HCT116 (cell line): ENCODE measurements around the gene TMEM217. TPM values are rescaled to one million over a fixed set of nuclear protein-coding genes. Genes with fewer than 3 reads are reported as not detected.

Experiments
- ATAC-seq: fragments of 200-7000 bp; cut with Tn5 transposase; 2 replicates; pipeline ENCODE4 v1.9.1; 2020; ENCODE audit warnings: mild to moderate bottlenecking, moderate library complexity
- BruUV-seq: library from RNA; stranded (reverse); fragments of 400-500 nt; replicated peaks from 2 replicates; lab custom pipeline; 2021; lab: Mats Ljungman, UMichigan
- CTCF ChIA-PET: fragments of 300-600 bp; sonication (Branson Sonifier 250); formaldehyde crosslinking; loops from one replicate; lab custom pipeline; 2021; ENCODE audit warnings: antibody characterized with exemption; lab: Charles Lee
- POLR2A ChIA-PET: fragments of 300-600, 350-600 bp; sonication (Branson Sonifier 250); formaldehyde crosslinking; loops from one replicate; lab custom pipeline; 2021; ENCODE audit warnings: antibody characterized with exemption; lab: Charles Lee
- RAD21 ChIA-PET, 2 experiments: fragments of 300-600 bp; sonication (Branson Sonifier 250); formaldehyde crosslinking; loops; one replicate each; lab custom pipeline; 2023; ENCODE audit warnings: low total read pairs in 2 of 2; ENCODE audit not compliant: uncharacterized antibody in 2 of 2, unreplicated experiment in 2 of 2, low non-redundant PET in 1 of 2; lab: Charles Lee
- DNase-seq: peaks from one replicate; pipeline ENCODE4 v3.0.0-alpha.2; 2010; ENCODE audit warnings: low read depth, low spot score
- H2AFZ ChIP-seq: fragments of 200-600 bp; shearing (Covaris generic), sonication (generic); 2 replicates; pipeline ENCODE4 v1.6.1; 2017; ENCODE audit warnings: low read depth, mixed run types, mixed read lengths, antibody characterized with exemption, low read length; ENCODE audit not compliant: poor library complexity, severe bottlenecking
- H3K27ac ChIP-seq: 2 replicates; pipeline ENCODE4 v1.5.1; 2012; ENCODE audit warnings: low read depth, low read length
- H3K27me3 ChIP-seq: fragments of 200-600 bp; sonication (generic); 2 replicates; pipeline ENCODE4 v1.6.1; 2016; ENCODE audit warnings: mixed run types, low read length, mixed read lengths; ENCODE audit not compliant: insufficient read depth
- H3K36me3 ChIP-seq, 2 experiments: fragments of 200-500 bp in 1 of 2; fragments of 200-600 bp in 1 of 2; sonication (Bioruptor generic) in 1 of 2; sonication (generic) in 1 of 2; 2 replicates each; pipeline versions ENCODE4 v1.5.1 to v1.6.1; 2014 to 2016; ENCODE audit warnings: low read length in 2 of 2, inconsistent platforms in 1 of 2, mixed read lengths in 1 of 2, mixed run types in 1 of 2; ENCODE audit not compliant: insufficient read depth in 2 of 2, control insufficient read depth in 1 of 2
- H3K4me1 ChIP-seq, 2 experiments: fragments of 200-600 bp in 1 of 2; sonication (generic) in 1 of 2; 2 replicates each; pipeline versions ENCODE4 v1.5.1 to v1.6.1; 2012 to 2017; ENCODE audit warnings: low read length in 2 of 2, inconsistent platforms in 1 of 2, mild to moderate bottlenecking in 1 of 2, mixed read lengths in 1 of 2, mixed run types in 1 of 2, moderate library complexity in 1 of 2; ENCODE audit not compliant: insufficient read depth in 2 of 2, control insufficient read depth in 1 of 2
- H3K4me2 ChIP-seq: fragments of 200-600 bp; sonication (generic); 2 replicates; pipeline ENCODE4 v1.6.1; 2017; ENCODE audit warnings: mixed run types, low read length, mixed read lengths
- H3K4me3 ChIP-seq, 2 experiments: fragments of 200-600 bp in 1 of 2; sonication (generic) in 1 of 2; replicated peaks in 1 of 2; 2 replicates each; pipeline ENCODE4 v1.5.1; 2011 to 2016; ENCODE audit warnings: low read length in 2 of 2, control low read depth in 1 of 2, low read depth in 1 of 2, mild to moderate bottlenecking in 1 of 2, mixed read lengths in 1 of 2, mixed run types in 1 of 2
- H3K79me2 ChIP-seq: fragments of 200-600 bp; sonication (generic); 2 replicates; pipeline ENCODE4 v1.6.1; 2017; ENCODE audit warnings: mild to moderate bottlenecking, mixed run types, low read length, moderate library complexity, mixed read lengths; ENCODE audit not compliant: insufficient read depth
- H3K9ac ChIP-seq: fragments of 200-600 bp; sonication (generic); 2 replicates; pipeline ENCODE4 v1.6.1; 2016; ENCODE audit warnings: low read length, mixed read lengths
- H3K9me2 ChIP-seq: fragments of 200-600 bp; sonication (generic), shearing (Covaris generic); 2 replicates; pipeline ENCODE4 v1.6.1; 2017; ENCODE audit warnings: mixed run types, mild to moderate bottlenecking, moderate library complexity; ENCODE audit not compliant: insufficient read depth
- H3K9me3 ChIP-seq, 2 experiments: fragments of 200-500 bp in 1 of 2; fragments of 200-600 bp in 1 of 2; sonication (Bioruptor generic) in 1 of 2; sonication (generic) in 1 of 2; 2 replicates each; pipeline ENCODE4 v1.6.1; 2014 to 2017; ENCODE audit warnings: low read length in 2 of 2, mixed read lengths in 2 of 2, inconsistent platforms in 1 of 2, low read depth in 1 of 2, mild to moderate bottlenecking in 1 of 2, mixed run types in 1 of 2, moderate library complexity in 1 of 2; ENCODE audit not compliant: control insufficient read depth in 1 of 2, insufficient read depth in 1 of 2
- H4K20me1 ChIP-seq: fragments of 200-600 bp; sonication (generic), shearing (Covaris generic); 2 replicates; pipeline ENCODE4 v1.6.1; 2017; ENCODE audit warnings: mixed run types, mild to moderate bottlenecking, moderate library complexity; ENCODE audit not compliant: insufficient read depth
- CBX3 ChIP-seq: IDR thresholded peaks from 2 replicates; pipeline ENCODE4 v1.6.1; 2012; ENCODE audit warnings: low read depth
- CTCF ChIP-seq, 3 experiments: fragments of 200-600 bp in 1 of 3; sonication (generic) in 1 of 3; IDR thresholded peaks in 2 of 3; conservative IDR thresholded peaks in 1 of 3; 2 replicates each; pipeline ENCODE4 v1.5.1; 2012 to 2017; ENCODE audit warnings: low read depth in 2 of 3, low read length in 2 of 3, antibody characterized with exemption in 1 of 3, borderline replicate concordance in 1 of 3, control low read depth in 1 of 3, mild to moderate bottlenecking in 1 of 3, mixed read lengths in 1 of 3, mixed run types in 1 of 3, moderate library complexity in 1 of 3; ENCODE audit not compliant: insufficient read depth in 1 of 3
- EZH2phosphoT487 ChIP-seq: fragments of 200-600 bp; IDR thresholded peaks from 2 replicates; pipeline ENCODE4 v1.6.1; 2018; ENCODE audit warnings: antibody characterized with exemption, borderline replicate concordance
- RAD21 ChIP-seq: IDR thresholded peaks from 2 replicates; pipeline ENCODE4 v1.6.1; 2012; ENCODE audit warnings: low read depth, mild to moderate bottlenecking
- YY1 ChIP-seq: IDR thresholded peaks from 2 replicates; pipeline ENCODE4 v1.6.1; 2011; ENCODE audit warnings: low read length, low read depth, moderate library complexity, mild to moderate bottlenecking; ENCODE audit not compliant: insufficient replicate concordance; ENCODE audit errors: extremely low read depth
- ZNF274 ChIP-seq: fragments of 200-500 bp; sonication (Bioruptor generic); IDR thresholded peaks from 2 replicates; pipeline ENCODE4 v1.6.1; 2014; ENCODE audit warnings: mild to moderate bottlenecking, low read depth, low read length, inconsistent platforms
- intact Hi-C: fragments of 100-400 bp; cut with micrococcal nuclease; formaldehyde crosslinking; loops from 2 replicates; pipeline ENCODE4 v1.10.0; 2022
- total RNA-seq: library from RNA; stranded (reverse); gene quantifications from one replicate; pipeline ENCODE4 v1.2.1, GENCODE V29; 2021; ENCODE audit not compliant: unreplicated experiment

Gene TMEM217
- total RNA-seq, 1 experiment from 2014 or later: 0.98 TPM

GRCh38 chr6:37305841-37306425, 48.0 kb upstream of the TMEM217 start:
- no peak overlapping the region for H2AFZ ChIP-seq

More at GRCh38 chr6:37305841-37306425, 48.0 kb upstream of the TMEM217 start:
- ChIA-PET RAD21 (no interaction called here), POLR2A (no interaction called here), CTCF (no interaction called here)
- no peak for ATAC-seq
- no peak for DNase-seq
- no peak overlapping the region for H3K4me2 ChIP-seq
- no peaks in the 10 kb centered on the region for H3K9me2 ChIP-seq
- H3K79me2 ChIP-seq: no peaks in the 10 kb centered on the region
- H3K9me3 ChIP-seq: no peaks in the 10 kb centered on the region
- H4K20me1 ChIP-seq: no peaks in the 10 kb centered on the region
- no peak overlapping the region for H3K27ac ChIP-seq
- no peak overlapping the region for H3K9ac ChIP-seq
- no peak overlapping the region for H3K4me3 ChIP-seq
- intact Hi-C loops: loop anchor here (5.0 kb wide), 1 partner anchor 289 kb away; no protein-coding TSS in a partner anchor
- TF ChIP-seq YY1: no peak
- no peak for TF ChIP-seq EZH2phosphoT487
- TF ChIP-seq CTCF (IDR thresholded peaks at IDR 0.05 in 2 of 3, conservative IDR thresholded peaks at IDR 0.05 in 1 of 3; ENCODE audit: borderline replicate concordance in 1 of 3, insufficient read depth in 1 of 3, low read depth in 2 of 3, low read length in 2 of 3): no peak
- TF ChIP-seq ZNF274: no peak
- no peak for TF ChIP-seq RAD21
- no peak for TF ChIP-seq CBX3
- no peaks in the 10 kb centered on the region for H3K4me1 ChIP-seq
- no peaks in the 10 kb centered on the region for H3K27me3 ChIP-seq
- no TSS peak for BruUV-seq
- H3K36me3 ChIP-seq: peaks cover 5 to 8% of the 10 kb centered on the region in 2 experiments; a peak in 2 of 4 replicates
